M059J (cell line): ENCODE results near the gene CDC37. TPM values are rescaled to one million over a fixed set of nuclear protein-coding genes. Genes with fewer than 3 reads are reported as not detected.
"Not testable (repeated sequence)": the region's sequence is repeated elsewhere in the genome, so short reads cannot be mapped to it uniquely, and the experiment has no call there.

ENCODE experiments used
- DNase-seq: peaks from one replicate; pipeline ENCODE4 v3.0.0-alpha.2; 2012; ENCODE audit warnings: low read depth
- total RNA-seq: library from RNA; depleted of rRNA; stranded (reverse); fragments of >200 nt; shearing (Covaris generic); gene quantifications from 2 replicates; pipeline ENCODE4 v1.2.3, GENCODE V29; 2014

The CDC37 gene
- total RNA-seq, 1 experiment from 2014 or later: 233 TPM

GRCh38 chr19:10419646-10420443, 16.5 kb upstream of the CDC37 start:
- no peak for DNase-seq

- no peak for DNase-seq
Observed at GRCh38 chr19:10419200-10419645, 15.9 kb upstream of the CDC37 start.

- DNase-seq: no peak
Observed at GRCh38 chr19:10418485-10419199, 15.3 kb upstream of the CDC37 start.

GRCh38 chr19:10418235-10418484, 14.8 kb upstream of the CDC37 start:
- peak; percentile 44 for DNase-seq

GRCh38 chr19:10417541-10418234, 14.3 kb upstream of the CDC37 start:
- no peak for DNase-seq

GRCh38 chr19:10416380-10417257, 13.3 kb upstream of the CDC37 start:
- peak; percentile 80 for DNase-seq

- no peak for DNase-seq
Observed at GRCh38 chr19:10416083-10416379, 12.7 kb upstream of the CDC37 start.

- DNase-seq: no peak
Observed at GRCh38 chr19:10412257-10412977, 9.1 kb upstream of the CDC37 start.

GRCh38 chr19:10411224-10411623, 7.9 kb upstream of the CDC37 start:
- DNase-seq: not testable (repeated sequence)

- no peak for DNase-seq
Observed at GRCh38 chr19:10408511-10409283, 5.4 kb upstream of the CDC37 start.

GRCh38 chr19:10407096-10407495, 3.8 kb upstream of the CDC37 start:
- DNase-seq: no peak

- DNase-seq: no peak
Observed at GRCh38 chr19:10406191-10406590, 2.8 kb upstream of the CDC37 start.

GRCh38 chr19:10404888-10405820, 1.8 kb upstream of the CDC37 start:
- DNase-seq: no peak

- peak; percentile 48 for DNase-seq
Observed at GRCh38 chr19:10402441-10403038, 802 bp downstream of the CDC37 start.

- DNase-seq: no peak
Observed at GRCh38 chr19:10399878-10400277, 3.5 kb downstream of the CDC37 start.

- not testable (repeated sequence) for DNase-seq
Observed at GRCh38 chr19:10399340-10399739, 4.0 kb downstream of the CDC37 start.

GRCh38 chr19:10398819-10399218, 4.5 kb downstream of the CDC37 start:
- DNase-seq: no peak

- no peak for DNase-seq
Observed at GRCh38 chr19:10395917-10396316, 7.4 kb downstream of the CDC37 start.

GRCh38 chr19:10395436-10395835, 7.9 kb downstream of the CDC37 start:
- DNase-seq: no peak
